Measurements from ENCODE around the gene LRBA.

Gene LRBA

DNA sequence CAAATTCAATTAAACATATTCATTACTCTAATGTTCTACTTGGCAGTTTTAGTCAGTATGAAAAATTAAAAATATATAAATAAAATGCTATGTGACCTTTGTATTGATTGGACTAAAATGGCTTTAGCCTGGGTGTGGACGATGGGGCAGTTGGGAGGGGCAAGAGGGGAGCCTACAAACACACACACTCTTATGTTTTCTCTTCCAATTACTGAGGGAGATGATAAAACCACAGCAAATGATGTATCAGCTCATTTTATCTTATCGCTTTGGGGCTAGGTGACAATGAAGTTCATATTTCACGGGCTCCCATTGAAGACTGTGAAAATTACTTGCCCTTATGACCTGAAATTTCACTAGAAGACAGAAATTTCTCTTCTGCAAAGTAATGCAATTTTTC is 517.5 kb downstream of the LRBA start:
- TF ChIP-seq, protein P1, sequence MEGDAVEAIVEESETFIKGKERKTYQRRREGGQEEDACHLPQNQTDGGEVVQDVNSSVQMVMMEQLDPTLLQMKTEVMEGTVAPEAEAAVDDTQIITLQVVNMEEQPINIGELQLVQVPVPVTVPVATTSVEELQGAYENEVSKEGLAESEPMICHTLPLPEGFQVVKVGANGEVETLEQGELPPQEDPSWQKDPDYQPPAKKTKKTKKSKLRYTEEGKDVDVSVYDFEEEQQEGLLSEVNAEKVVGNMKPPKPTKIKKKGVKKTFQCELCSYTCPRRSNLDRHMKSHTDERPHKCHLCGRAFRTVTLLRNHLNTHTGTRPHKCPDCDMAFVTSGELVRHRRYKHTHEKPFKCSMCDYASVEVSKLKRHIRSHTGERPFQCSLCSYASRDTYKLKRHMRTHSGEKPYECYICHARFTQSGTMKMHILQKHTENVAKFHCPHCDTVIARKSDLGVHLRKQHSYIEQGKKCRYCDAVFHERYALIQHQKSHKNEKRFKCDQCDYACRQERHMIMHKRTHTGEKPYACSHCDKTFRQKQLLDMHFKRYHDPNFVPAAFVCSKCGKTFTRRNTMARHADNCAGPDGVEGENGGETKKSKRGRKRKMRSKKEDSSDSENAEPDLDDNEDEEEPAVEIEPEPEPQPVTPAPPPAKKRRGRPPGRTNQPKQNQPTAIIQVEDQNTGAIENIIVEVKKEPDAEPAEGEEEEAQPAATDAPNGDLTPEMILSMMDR (conservative IDR thresholded peaks at IDR 0.05; ENCODE audit: low read depth, low read length), result no peak
- no peak for DNase-seq (ENCODE audit: low read depth)
- H3K4me3 ChIP-seq (ENCODE audit: low read depth, low read length), result no peak overlapping the region

DNA sequence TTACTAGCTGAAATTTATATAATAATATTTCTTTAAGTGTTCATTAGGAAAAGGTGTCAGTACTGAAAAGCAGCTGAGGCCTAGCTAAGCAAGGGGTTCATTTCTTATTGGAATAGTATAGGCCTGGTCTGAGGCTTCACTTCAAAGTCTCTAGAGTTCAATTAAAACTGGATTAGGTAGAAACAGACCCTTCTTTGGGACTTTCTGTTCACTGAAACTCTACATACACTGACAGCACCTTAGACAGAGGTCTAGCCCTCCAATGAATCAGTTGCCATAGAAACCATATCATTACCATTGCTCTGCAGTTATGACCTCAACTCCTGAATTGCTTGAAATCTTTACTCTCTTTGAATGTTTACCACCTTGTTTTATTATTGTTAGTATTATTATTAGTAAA is 519.5 kb downstream of the LRBA start:
- H3K4me3 ChIP-seq (ENCODE audit: low read depth, low read length), result no peak overlapping the region
- DNase-seq (ENCODE audit: low read depth), result no peak
- TF ChIP-seq, protein P1 (conservative IDR thresholded peaks at IDR 0.05; ENCODE audit: low read depth, low read length), result no peak

DNA sequence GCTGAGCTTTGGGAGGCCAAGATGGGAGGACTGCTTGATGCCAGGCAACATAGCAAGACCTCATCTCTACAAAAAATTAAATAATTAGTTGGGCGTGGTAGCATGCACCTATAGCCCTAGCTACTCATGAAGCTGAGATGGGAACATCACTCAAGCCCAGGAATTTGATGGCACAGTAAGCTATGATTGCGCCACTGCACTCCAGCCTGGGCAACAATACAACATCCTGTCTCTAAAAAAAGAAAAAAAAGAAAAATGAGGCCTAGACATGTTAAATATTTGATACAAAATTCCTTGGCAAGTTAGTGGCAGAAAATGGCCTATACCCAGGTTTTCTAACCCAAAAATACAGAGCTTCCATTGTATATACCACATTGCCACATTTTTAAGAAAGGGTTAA is 521.2 kb downstream of the LRBA start:
- peak; percentile 39 for DNase-seq (ENCODE audit: low read depth)
- TF ChIP-seq, protein P1 (conservative IDR thresholded peaks at IDR 0.05; ENCODE audit: low read depth, low read length), result no peak

DNA sequence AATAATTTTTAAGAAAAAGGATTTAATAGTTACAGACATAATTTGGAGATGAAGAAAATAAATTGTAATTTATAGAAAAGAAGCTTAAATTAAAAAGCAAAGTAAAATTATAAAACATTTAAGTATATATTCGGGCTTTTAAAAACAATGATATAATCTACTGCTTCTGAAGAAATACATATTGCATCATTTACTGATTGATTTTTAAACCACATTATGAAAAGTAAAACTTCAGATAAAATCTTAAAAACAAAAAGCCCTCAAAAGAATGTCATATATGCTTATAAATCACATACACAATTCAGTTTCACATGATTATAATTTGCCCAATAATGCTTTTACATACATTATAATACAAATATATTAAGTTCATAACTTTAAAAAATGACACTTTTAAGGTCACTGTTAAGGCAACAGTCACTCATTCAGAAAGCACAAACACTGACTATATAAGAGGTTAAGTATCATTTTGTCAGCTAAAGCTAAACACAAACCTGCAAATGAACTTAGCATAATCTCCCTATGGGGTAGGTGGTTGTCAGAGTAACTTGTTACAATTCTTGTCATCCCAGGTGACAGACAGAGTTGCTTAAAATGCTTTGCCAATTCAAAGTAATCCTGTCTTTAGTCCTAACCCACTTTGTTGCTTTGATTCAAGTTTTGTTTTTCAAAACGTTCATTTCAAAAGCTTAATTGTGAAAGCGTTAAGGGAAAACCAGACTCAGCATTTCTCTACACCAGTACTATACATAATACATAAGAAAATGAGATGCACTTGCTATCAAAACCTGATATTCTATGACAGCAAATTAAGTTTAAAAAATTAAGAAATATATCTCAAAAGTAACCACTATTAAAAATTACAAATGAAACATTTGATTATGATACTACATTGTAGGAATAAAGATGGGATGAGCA is 523.7 kb downstream of the LRBA start:
- DNase-seq (ENCODE audit: low read depth), result no peak
- TF ChIP-seq, protein P1 (conservative IDR thresholded peaks at IDR 0.05; ENCODE audit: low read depth, low read length), result no peak

More for the DNA sequence above, 521.2 kb downstream of the LRBA start:
- H3K4me3 ChIP-seq (ENCODE audit: low read depth, low read length), result no peak overlapping the region

DNA sequence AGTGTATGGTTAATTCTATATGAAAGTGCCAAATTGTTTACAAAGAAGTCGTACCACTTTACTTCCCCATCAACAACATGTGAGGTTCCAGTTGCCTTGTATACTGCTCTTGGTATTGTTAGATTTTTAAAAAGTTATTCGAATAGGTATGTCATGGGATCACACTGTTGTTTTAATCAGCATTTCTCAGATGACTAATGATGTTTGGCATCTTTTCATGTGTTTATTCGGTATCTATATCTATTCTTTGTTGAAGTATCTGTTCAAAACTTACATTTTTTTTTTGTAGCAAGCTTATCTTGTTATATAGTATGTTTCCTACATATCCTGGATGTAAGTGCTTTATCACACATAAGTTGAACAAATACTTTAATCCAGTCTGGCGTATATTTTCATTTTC is 532.5 kb downstream of the LRBA start:
- TF ChIP-seq, protein P1 (conservative IDR thresholded peaks at IDR 0.05; ENCODE audit: low read depth, low read length), result no peak
- H3K4me3 ChIP-seq (ENCODE audit: low read depth, low read length), result no peak overlapping the region
- no peak for DNase-seq (ENCODE audit: low read depth)

More for the DNA sequence above, 523.7 kb downstream of the LRBA start:
- no peak overlapping the region for H3K4me3 ChIP-seq (ENCODE audit: low read depth, low read length)

DNA sequence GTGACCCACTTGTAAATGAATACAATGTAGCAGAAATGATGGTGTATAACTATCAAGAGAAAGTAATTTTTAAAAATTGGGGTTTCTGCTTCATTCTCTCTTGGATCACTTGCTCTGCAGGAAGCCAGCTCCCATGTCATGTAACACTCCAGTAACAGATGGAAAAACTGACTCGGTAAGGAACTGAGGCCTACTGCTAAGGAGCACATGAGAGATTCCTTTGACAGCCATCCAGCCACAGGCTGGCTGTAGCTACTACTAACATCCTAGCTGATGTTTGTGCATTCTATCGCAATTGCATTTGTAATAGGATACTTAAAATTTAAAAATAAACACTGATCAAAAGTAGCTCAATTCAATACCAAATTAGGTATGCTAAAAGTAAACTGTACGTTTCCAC is 535.4 kb downstream of the LRBA start:
- DNase-seq (ENCODE audit: low read depth), result peak; percentile 41
- TF ChIP-seq, protein P1 (conservative IDR thresholded peaks at IDR 0.05; ENCODE audit: low read depth, low read length), result no peak
- no peak overlapping the region for H3K4me3 ChIP-seq (ENCODE audit: low read depth, low read length)

DNA sequence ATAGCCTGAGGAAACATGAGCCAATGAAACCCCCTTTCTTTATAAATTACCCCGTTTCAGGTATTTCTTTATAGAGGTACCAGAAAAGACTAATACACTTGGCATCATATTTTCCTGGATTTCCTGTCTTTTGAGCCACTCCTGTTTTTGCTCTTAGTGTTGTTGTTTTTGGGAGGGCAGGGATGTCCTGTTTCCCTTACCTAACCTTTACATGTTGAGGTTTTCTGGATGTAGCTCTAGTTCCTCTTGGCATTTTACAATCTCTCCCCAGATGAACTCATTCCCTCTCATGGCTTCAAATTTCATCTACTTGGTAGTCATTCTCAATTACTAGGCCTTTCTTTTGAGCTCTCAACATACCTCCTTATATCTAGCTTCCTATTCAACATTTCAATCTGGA is 537.2 kb downstream of the LRBA start:
- DNase-seq (ENCODE audit: low read depth), result no peak
- TF ChIP-seq, protein P1 (conservative IDR thresholded peaks at IDR 0.05; ENCODE audit: low read depth, low read length), result no peak

More for the DNA sequence above, 537.2 kb downstream of the LRBA start:
- no peak overlapping the region for H3K4me3 ChIP-seq (ENCODE audit: low read depth, low read length)

All from choroid plexus epithelial cell (primary cell).